Tibial artery (tissue), 4 donors: ENCODE results near the gene GPR108.
"Not testable (repeated sequence)": the region's sequence is repeated elsewhere in the genome, so short reads cannot be mapped to it uniquely, and the experiment has no call there.

Experiments
- DNase-seq, 2 donors: peaks; one replicate each; pipeline ENCODE4 v3.0.0-alpha.2; 2019
- H3K27ac ChIP-seq, 2 donors: fragments of 200-600 bp; sonication (generic) in 1 of 2; 1 replicate in 1 of 2; 2 replicates in 1 of 2; pipeline ENCODE4 v1.5.1; 2018 to 2019; ENCODE audit warnings: mild to moderate bottlenecking in 1 of 2
- H3K27me3 ChIP-seq, 2 donors: fragments of 200-600 bp; sonication (generic) in 1 of 2; one replicate each; pipeline versions ENCODE4 v1.5.1 to v1.6.0; 2016 to 2019
- H3K36me3 ChIP-seq, 3 donors: fragments of 200-600 bp; sonication (generic) in 2 of 3; one replicate each; pipeline ENCODE4 v1.5.1; 2016 to 2019; ENCODE audit warnings: mild to moderate bottlenecking in 2 of 3
- H3K4me1 ChIP-seq, 4 donors: fragments of 200-600 bp; sonication (generic) in 2 of 4; 1 replicate in 3 of 4; 2 replicates in 1 of 4; pipeline ENCODE4 v1.5.1; 2016 to 2019
- H3K4me3 ChIP-seq, 2 donors: fragments of 200-600 bp; sonication (generic) in 1 of 2; 1 replicate in 1 of 2; 2 replicates in 1 of 2; pipeline ENCODE4 v1.5.1; 2018 to 2019; ENCODE audit warnings: mild to moderate bottlenecking in 2 of 2
- H3K9me3 ChIP-seq, 3 donors: fragments of 200-600 bp; sonication (generic) in 1 of 3; one replicate each; pipeline ENCODE4 v1.5.1; 2016 to 2019
- intact Hi-C: fragments of 100-400 bp; cut with DNase I; formaldehyde crosslinking; loops from one replicate; pipeline ENCODE4 v1.15.0; 2023; ENCODE audit warnings: low total_unique reads
- TF ChIP-seq, protein P1 (sequence below), 2 experiments: fragments of 200-600 bp in 1 of 2; fragments of 450-650 bp in 1 of 2; IDR thresholded peaks; one replicate each; pipeline ENCODE4 v1.5.1; 2017 to 2019; ENCODE audit warnings: antibody characterized with exemption in 2 of 2, mild to moderate bottlenecking in 1 of 2, moderate library complexity in 1 of 2

Gene GPR108

DNA sequence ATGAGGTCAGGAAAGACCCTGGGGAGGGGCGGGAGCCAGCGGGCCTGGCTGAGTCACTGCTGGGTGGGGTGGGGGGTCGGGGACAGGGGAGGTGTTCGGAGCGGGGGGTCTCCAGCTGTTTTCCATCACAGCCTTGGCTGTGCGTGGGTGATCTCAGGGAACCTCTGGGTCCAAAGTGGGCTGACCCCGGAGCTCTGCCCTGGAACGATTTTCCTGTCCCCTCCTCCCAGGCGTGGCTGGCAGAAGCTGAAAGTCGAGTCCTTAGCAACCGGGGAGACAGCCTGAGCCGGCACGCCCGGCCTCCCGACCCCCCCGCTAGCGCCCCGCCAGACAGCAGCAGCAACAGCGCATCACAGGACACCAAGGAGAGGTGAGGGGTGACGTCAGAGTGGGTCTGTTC lies 12.7 kb upstream of the GPR108 start:
- Histone ChIP-seq H3K36me3 (peaks cover 61 to 96% (median 75%) of the 10 kb centered on the region in 3 donors), H3K4me3 (no peak overlapping the region), H3K4me1 (peaks cover 0 to 23% (median 19%) of the 10 kb centered on the region in 4 donors), H3K27me3 (no peaks in the 10 kb centered on the region), H3K27ac (peak overlapping the region in 1 of 2 donors; percentile 4), H3K9me3 (no peaks in the 10 kb centered on the region)
- no peak for DNase-seq
- intact Hi-C loops, result loop anchor here (10.0 kb wide), 1 partner anchor 115 kb away; no protein-coding TSS in a partner anchor
- TF ChIP-seq, protein P1, sequence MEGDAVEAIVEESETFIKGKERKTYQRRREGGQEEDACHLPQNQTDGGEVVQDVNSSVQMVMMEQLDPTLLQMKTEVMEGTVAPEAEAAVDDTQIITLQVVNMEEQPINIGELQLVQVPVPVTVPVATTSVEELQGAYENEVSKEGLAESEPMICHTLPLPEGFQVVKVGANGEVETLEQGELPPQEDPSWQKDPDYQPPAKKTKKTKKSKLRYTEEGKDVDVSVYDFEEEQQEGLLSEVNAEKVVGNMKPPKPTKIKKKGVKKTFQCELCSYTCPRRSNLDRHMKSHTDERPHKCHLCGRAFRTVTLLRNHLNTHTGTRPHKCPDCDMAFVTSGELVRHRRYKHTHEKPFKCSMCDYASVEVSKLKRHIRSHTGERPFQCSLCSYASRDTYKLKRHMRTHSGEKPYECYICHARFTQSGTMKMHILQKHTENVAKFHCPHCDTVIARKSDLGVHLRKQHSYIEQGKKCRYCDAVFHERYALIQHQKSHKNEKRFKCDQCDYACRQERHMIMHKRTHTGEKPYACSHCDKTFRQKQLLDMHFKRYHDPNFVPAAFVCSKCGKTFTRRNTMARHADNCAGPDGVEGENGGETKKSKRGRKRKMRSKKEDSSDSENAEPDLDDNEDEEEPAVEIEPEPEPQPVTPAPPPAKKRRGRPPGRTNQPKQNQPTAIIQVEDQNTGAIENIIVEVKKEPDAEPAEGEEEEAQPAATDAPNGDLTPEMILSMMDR (IDR thresholded peaks at IDR 0.05), result no peak

- H3K4me3 ChIP-seq, DNase-seq, H3K9me3 ChIP-seq, H3K27me3 ChIP-seq, intact Hi-C loops: not testable (repeated sequence)
- Histone ChIP-seq H3K4me1 (peaks cover 0 to 36% (median 32%) of the 10 kb centered on the region in 4 donors), H3K27ac (peak overlapping the region in 1 of 2 donors; percentile 10), H3K36me3 (peaks cover 61 to 93% (median 80%) of the 10 kb centered on the region in 3 donors)
Measured at GRCh38 chr19:6748543-6748942, 11.2 kb upstream of the GPR108 start.

- intact Hi-C loops, result no loop called here
Measured at GRCh38 chr19:6745965-6746364, 8.6 kb upstream of the GPR108 start.

GRCh38 chr19:6744381-6745301 lies 7.3 kb upstream of the GPR108 start:
- intact Hi-C loops, result no loop called here
- Histone ChIP-seq H3K27ac (peak overlapping the region; percentile 67 to 97), H3K27me3 (no peaks in the 10 kb centered on the region), H3K36me3 (peaks cover 47 to 71% (median 57%) of the 10 kb centered on the region in 3 donors), H3K4me3 (peak overlapping the region; percentile 18 to 31), H3K4me1 (peaks cover 0 to 54% (median 47%) of the 10 kb centered on the region in 4 donors), H3K9me3 (no peaks in the 10 kb centered on the region)
- TF ChIP-seq, protein P1 (IDR thresholded peaks at IDR 0.05), result no peak
- peak; percentile 86 to 97 for DNase-seq

More at GRCh38 chr19:6745965-6746364, 8.6 kb upstream of the GPR108 start:
- DNase-seq, result no peak
- H3K9me3 ChIP-seq, result no peaks in the 10 kb centered on the region
- TF ChIP-seq, protein P1 (IDR thresholded peaks at IDR 0.05), result no peak
- H3K4me3 ChIP-seq, result no peak overlapping the region
- peaks cover 0 to 53% (median 47%) of the 10 kb centered on the region in 4 donors for H3K4me1 ChIP-seq
- peak overlapping the region; percentile 67 to 97 for H3K27ac ChIP-seq
- H3K27me3 ChIP-seq, result no peaks in the 10 kb centered on the region
- H3K36me3 ChIP-seq, result peaks cover 60 to 84% (median 70%) of the 10 kb centered on the region in 3 donors

DNA sequence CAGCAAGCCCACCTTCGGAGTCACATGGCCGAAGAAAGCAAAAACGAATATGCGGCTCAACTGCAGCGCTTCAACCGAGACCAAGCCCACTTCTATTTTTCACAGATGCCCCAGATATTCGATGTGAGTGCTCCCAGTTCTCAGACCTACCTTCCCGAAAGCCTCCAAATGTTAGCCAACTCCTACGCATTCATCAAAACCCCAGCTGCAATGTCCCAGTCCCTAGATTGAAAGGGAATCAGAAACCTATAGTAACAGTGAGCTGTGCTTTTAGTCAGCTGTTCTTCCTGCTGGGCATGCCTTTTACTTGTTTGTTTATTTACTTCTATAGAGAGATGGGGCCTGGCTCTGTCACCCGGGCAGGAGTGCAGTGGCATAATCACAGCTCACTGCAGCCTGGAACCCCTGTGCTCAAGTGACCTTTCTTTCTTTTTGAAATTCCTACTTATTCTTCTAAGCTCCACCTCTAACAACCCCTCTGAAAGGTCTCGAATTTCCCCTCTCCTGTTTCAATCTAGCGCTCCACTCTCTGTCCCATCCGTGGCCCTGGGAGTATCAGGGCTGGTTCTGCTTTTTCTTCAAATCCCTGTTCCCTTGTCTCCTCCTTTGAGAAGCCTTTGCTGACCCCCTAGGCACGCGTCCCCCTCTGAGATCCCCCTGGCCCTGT lies 6.5 kb upstream of the GPR108 start:
- H3K27me3 ChIP-seq, result no peaks in the 10 kb centered on the region
- TF ChIP-seq, protein P1 (IDR thresholded peaks at IDR 0.05), result no peak
- H3K4me3 ChIP-seq, result peak overlapping the region; percentile 18 to 31
- H3K9me3 ChIP-seq, result no peaks in the 10 kb centered on the region
- H3K36me3 ChIP-seq, result peaks cover 39 to 63% (median 49%) of the 10 kb centered on the region in 3 donors
- peaks cover 0 to 58% (median 51%) of the 10 kb centered on the region in 4 donors for H3K4me1 ChIP-seq
- H3K27ac ChIP-seq, result peak overlapping the region; percentile 67 to 97
- DNase-seq, result no peak
- intact Hi-C loops, result no loop called here
